GM12873 (cell line): ENCODE results near the gene ENAH.

Source experiments
- TF ChIP-seq, protein P1 (sequence below): IDR thresholded peaks from 2 replicates; pipeline ENCODE4 v1.5.1; 2012; ENCODE audit warnings: low read depth, mild to moderate bottlenecking, moderate library complexity, low read length, control low read depth; ENCODE audit not compliant: insufficient read depth; ENCODE audit errors: missing control alignments

ENAH gene

DNA sequence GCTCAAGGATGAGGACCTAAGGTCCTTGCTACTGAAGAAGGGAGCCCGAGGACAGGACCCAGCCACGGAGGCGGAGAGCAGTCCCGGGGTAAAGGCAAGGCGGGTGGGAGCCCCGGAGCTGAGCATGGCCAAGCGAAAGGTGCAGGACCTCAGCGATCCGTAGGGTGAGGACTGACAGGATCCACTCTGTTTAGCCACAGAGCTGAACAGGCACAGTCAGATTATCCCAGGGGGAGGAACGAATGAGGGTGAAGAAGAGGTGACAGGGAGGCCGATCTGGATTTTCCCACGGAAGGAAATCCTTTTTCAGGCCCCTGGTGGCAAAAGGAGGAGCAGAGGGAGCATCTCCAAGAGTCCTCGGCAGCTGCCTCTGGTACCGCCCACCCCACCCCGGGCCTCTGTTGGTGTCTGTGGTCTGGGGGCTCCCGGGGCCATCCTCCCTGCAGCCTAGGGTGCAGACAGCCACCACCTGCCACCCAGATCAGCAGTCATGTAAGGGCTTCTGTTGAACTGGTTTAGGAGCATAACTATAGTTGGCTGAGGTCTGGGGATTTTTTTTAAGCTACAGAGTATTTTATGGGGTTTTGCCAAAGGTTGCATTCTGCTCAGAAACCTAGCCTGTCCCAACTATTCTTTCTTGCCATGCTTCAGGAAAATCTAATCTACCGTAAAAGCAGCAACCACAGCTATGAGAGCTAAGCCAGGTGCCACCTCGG, 192.7 kb downstream of the ENAH start:
- TF ChIP-seq, protein P1, sequence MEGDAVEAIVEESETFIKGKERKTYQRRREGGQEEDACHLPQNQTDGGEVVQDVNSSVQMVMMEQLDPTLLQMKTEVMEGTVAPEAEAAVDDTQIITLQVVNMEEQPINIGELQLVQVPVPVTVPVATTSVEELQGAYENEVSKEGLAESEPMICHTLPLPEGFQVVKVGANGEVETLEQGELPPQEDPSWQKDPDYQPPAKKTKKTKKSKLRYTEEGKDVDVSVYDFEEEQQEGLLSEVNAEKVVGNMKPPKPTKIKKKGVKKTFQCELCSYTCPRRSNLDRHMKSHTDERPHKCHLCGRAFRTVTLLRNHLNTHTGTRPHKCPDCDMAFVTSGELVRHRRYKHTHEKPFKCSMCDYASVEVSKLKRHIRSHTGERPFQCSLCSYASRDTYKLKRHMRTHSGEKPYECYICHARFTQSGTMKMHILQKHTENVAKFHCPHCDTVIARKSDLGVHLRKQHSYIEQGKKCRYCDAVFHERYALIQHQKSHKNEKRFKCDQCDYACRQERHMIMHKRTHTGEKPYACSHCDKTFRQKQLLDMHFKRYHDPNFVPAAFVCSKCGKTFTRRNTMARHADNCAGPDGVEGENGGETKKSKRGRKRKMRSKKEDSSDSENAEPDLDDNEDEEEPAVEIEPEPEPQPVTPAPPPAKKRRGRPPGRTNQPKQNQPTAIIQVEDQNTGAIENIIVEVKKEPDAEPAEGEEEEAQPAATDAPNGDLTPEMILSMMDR, result no peak

DNA sequence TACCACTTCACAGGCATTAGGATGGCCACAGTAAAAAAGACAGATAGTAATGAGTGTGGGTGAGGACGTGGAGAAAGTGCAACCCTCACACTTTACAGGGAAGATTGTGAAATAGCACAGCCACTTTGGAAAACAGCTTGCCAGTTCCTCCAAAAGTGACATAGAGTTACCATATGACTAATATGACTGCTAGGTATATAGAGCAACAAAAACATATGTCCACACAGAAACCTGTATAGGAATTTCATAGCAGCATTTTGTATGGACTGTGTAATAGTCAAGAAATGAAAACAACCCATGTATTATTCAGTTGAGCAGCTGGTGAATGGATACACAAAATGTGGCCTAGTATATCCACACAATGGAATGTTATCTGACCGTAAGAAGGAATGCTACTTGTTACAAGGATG, 194.7 kb downstream of the ENAH start:
- TF ChIP-seq, protein P1, result no peak

DNA sequence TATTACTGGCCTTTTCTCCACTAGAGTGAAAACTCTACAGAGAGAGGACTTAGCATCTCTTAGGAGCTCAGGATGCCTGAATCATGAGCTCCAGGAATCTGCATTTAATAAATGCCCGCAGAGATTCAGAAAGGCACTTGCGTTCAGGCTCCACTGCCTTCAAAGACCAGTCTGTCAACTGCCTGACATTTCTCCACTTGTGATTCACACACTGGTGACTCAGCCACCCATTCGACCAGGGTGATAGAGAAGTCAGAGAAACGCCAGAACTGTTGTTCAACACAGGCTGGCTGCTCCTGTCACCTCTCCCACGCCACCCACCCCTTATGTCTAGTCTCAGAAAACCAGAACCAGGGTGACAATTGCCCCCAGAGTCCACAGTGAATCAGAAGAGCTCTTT, 198.2 kb downstream of the ENAH start:
- TF ChIP-seq, protein P1, result no peak

- TF ChIP-seq, protein P1, result no peak
Observed at GRCh38 chr1:225453797-225454648, 198.9 kb downstream of the ENAH start.

DNA sequence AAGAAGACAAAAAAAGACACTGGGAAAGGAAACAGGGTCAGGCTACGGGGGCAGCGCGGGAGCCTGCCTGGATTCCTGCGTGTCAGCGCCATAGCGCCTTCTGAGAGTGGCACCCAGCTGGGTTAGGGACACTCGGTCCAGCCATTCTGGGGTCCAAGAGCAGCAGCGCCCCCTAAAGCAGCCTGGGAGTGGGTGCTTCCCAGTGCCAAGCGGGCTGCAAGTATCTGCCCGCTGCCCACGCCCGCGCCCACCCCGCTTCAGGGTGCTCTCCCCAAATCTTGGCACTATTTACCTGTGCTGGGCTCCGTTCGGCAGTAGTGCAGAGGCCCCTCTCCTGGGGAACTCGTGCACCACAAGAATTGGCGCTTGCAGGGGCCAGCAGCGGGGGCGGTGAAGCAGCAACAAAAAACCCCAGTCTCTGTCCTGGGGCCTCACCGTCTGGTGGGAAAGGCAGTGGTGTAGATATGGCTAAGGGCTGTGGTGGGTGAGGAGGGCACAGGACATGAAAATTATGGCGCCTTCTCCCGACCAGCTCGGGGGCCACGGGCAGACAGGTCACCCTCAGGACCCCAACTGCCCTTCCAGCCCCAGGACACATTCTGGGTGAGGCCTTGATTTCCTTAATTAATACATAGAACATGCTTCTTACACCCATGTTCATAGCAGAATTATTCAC, 200.9 kb downstream of the ENAH start:
- TF ChIP-seq, protein P1, result no peak

DNA sequence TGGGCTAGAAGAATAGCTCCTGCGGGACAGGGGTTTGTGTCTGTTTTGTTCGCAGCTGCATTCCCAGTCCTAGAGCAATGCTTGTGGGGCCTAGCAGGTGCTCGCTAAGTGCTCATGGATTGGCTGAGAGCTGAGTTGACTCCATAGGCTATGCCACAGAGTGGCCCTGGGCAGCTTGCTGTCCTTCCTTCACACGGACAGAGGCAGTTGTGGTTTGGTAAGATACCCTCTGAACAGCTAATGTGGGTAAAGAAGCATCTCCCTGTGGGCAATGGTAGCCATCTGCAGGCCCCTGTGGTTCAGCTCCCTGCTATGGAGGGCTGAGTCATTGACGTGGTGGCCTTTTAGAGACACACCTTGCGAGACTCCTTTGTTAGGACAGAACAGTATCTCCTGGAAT, 201.6 kb downstream of the ENAH start:
- TF ChIP-seq, protein P1, result no peak

DNA sequence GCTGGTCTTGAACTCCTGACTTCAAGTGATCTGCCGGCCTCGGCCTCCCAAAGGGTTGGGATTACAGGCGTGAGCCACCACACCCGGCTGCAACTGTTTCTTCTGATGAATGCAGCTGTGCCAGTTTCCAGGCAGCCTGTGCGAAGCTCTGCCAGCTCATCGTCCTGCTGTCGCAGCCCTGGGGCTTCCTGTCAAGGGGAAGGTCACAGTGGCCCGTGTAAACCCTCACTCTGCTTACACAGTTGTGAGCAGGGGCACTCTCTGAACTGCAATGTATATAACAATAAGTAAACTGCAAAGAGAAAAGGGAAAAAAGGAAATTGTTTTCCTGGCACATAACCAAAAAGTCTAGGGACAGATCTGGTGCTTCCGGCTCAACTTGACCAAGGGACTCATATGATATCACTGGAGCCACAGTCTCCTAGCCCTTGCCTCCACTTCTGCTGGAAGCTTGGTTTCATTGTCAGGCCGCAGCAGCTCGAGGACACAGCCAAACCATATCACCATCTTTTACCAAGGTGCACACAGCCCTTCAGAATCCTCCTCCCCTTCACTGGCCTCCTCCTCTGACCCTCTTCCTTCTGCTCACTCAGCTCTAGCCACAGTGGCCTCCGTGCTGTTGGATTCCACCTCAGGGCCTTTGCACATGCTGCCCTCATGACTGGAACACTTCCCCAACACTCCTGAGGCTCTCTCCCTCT, 202.3 kb downstream of the ENAH start:
- TF ChIP-seq, protein P1, result no peak
